ENCODE measurements around the gene PIGU. TPM values are rescaled to one million over a fixed set of nuclear protein-coding genes. Genes with fewer than 3 reads are reported as not detected.

Gene PIGU
- total and polyA plus RNA-seq, 4 donors, result 6.4 to 10.0 (median 7.2) TPM

DNA sequence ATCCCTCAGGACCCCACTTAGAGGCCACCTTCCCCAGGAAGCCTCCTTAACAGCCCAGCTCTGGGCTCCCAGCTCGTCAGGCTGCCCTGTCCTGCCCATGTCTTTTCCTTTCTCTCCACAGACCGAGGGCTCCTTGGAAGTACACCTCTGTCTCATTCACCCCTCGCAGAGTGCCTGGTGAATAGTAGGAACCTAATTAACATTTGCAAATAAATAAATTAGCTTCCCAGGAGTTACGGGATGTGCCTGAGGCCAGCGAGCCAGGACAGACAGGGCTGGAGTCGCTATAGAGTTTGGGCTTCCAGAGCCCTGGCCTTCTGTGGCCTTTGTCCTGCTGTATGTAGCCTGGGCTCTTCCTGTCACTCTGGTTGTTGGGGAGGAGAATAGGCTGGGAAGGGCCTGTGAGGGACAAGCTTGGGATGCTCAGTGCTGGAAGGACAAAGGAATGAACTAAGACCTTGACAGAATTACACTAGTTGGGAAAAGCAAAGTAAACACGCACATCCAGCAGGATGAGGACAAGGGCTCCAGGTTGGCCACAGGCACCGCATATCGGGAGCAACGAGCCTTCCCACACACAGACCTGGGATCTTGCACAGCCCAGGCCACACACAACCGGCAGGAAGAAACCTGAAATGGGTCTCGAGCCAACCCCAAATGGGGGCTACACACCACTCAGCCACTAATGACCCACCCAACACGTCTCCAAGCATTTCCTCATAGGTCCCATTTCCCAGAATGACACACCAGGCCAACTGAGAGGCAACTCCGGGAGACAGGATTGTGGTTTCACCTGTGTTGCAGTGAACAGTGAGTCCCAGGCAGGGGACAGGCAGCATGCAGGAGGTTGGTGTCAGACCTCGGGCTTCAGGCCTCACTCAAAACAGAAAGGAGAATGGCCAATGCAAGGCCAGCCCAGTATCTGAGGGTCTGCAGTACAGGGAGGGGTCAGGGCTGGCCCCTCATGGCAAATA is 108.7 kb downstream of the PIGU start:
- Histone ChIP-seq H3K27ac (ENCODE audit: low read depth in 1 of 2, low read length in 2 of 2) (no peak overlapping the region), H3K36me3 (ENCODE audit: control insufficient read depth in 4 of 4, insufficient read depth in 3 of 4, low read depth in 1 of 4, low read length in 3 of 4) (peaks cover 0 to 2% (median under 1%) of the 10 kb centered on the region in 4 donors), H3K4me3 (ENCODE audit: low read depth in 1 of 3, low read length in 3 of 3) (no peak overlapping the region), H3K9me3 (ENCODE audit: control insufficient read depth in 4 of 4, low read length in 3 of 4) (no peaks in the 10 kb centered on the region), H3K9ac (ENCODE audit: low read depth in 1 of 2, low read length in 2 of 2) (no peak overlapping the region), H3K4me1 (ENCODE audit: control insufficient read depth in 4 of 4, insufficient read depth in 4 of 4, low read length in 3 of 4) (peaks cover 0 to 5% (median 2%) of the 10 kb centered on the region in 4 donors), H3K27me3 (ENCODE audit: control insufficient read depth in 4 of 4, insufficient read depth in 4 of 4, low read length in 3 of 4) (no peaks in the 10 kb centered on the region)
- no peak for DNase-seq (ENCODE audit: low spot score)
- whole genome bisulfite sequencing, result 92% methylated on average over 15 of the region's 15 CpGs
- no peak for TF ChIP-seq NR2F2 (IDR thresholded peaks at IDR 0.05)
- no peak for TF ChIP-seq HNF4G (IDR thresholded peaks at IDR 0.05)
- no peak for TF ChIP-seq CTCF (IDR thresholded peaks at IDR 0.05; ENCODE audit: low read depth, low read length, missing input control)
- no peak for TF ChIP-seq JUND (IDR thresholded peaks at IDR 0.05)
- TF ChIP-seq GABPA (IDR thresholded peaks at IDR 0.05 in 1 of 2, conservative IDR thresholded peaks at IDR 0.05 in 1 of 2), result no peak
- TF ChIP-seq TAF1 (conservative IDR thresholded peaks at IDR 0.05), result no peak
- no peak for TF ChIP-seq YY1 (IDR thresholded peaks at IDR 0.05)

- no peak overlapping the region for H3K27ac ChIP-seq (ENCODE audit: low read depth in 1 of 2, low read length in 2 of 2)
- 95% methylated on average over 9 of the region's 9 CpGs for WGBS
- no peaks in the 10 kb centered on the region for H3K9me3 ChIP-seq (ENCODE audit: control insufficient read depth in 4 of 4, low read length in 3 of 4)
- DNase-seq (ENCODE audit: low spot score), result no peak
- TF ChIP-seq ATF3 (IDR thresholded peaks at IDR 0.05) (no peak), MAX (IDR thresholded peaks at IDR 0.05) (no peak), FOXA2 (IDR thresholded peaks at IDR 0.05) (no peak), JUND (IDR thresholded peaks at IDR 0.05) (no peak), EGR1 (IDR thresholded peaks at IDR 0.05; ENCODE audit: low read depth in 2 of 2) (no peak), TAF1 (conservative IDR thresholded peaks at IDR 0.05) (no peak), HNF4A (conservative IDR thresholded peaks at IDR 0.05) (no peak), HNF4G (IDR thresholded peaks at IDR 0.05) (no peak), CTCF (IDR thresholded peaks at IDR 0.05; ENCODE audit: low read depth, low read length, missing input control) (no peak)
- H3K4me1 ChIP-seq (ENCODE audit: control insufficient read depth in 4 of 4, insufficient read depth in 4 of 4, low read length in 3 of 4), result peaks cover 0 to 5% (median 2%) of the 10 kb centered on the region in 4 donors
- no peak overlapping the region for H3K9ac ChIP-seq (ENCODE audit: low read depth in 1 of 2, low read length in 2 of 2)
- no peak overlapping the region for H3K4me3 ChIP-seq (ENCODE audit: low read depth in 1 of 3, low read length in 3 of 3)
- H3K36me3 ChIP-seq (ENCODE audit: control insufficient read depth in 4 of 4, insufficient read depth in 3 of 4, low read depth in 1 of 4, low read length in 3 of 4), result peaks cover 0 to 2% (median 0%) of the 10 kb centered on the region in 4 donors
- H3K27me3 ChIP-seq (ENCODE audit: control insufficient read depth in 4 of 4, insufficient read depth in 4 of 4, low read length in 3 of 4), result no peaks in the 10 kb centered on the region
These were observed 109.7 kb downstream of the PIGU start for GRCh38 chr20:34566978-34567891.
